Panc1 (cell line): Measurements from ENCODE around the gene FIGLA. TPM values are rescaled to one million over a fixed set of nuclear protein-coding genes. Genes with fewer than 3 reads are reported as not detected.

Experiments
- ATAC-seq: fragments of 200-7000 bp; cut with Tn5 transposase; 2 replicates; pipeline ENCODE4 v1.9.1; 2020; ENCODE audit warnings: mild to moderate bottlenecking, moderate library complexity
- BruUV-seq: library from RNA; stranded (reverse); fragments of 400-500 nt; replicated peaks from 2 replicates; lab custom pipeline; 2021; lab: Mats Ljungman, UMichigan
- CTCF ChIA-PET: fragments of 300-600 bp; sonication (Branson Sonifier 250); formaldehyde crosslinking; loops from one replicate; lab custom pipeline; 2022; ENCODE audit warnings: antibody characterized with exemption; lab: Charles Lee
- POLR2A ChIA-PET: fragments of 300-600 bp; sonication (Branson Sonifier 250); formaldehyde crosslinking; loops from one replicate; lab custom pipeline; 2022; ENCODE audit warnings: antibody characterized with exemption; lab: Charles Lee
- DNase-seq: peaks from one replicate; pipeline ENCODE4 v3.0.0-alpha.2; 2010; ENCODE audit warnings: low read depth, low spot score
- H3K27ac ChIP-seq: 2 replicates; pipeline ENCODE4 v1.5.1; 2011; ENCODE audit warnings: mild to moderate bottlenecking, low read length, inconsistent platforms
- H3K27me3 ChIP-seq: fragments of 200-500 bp; sonication (Bioruptor generic); 2 replicates; pipeline ENCODE4 v1.6.0; 2014; ENCODE audit warnings: low read length, inconsistent platforms; ENCODE audit not compliant: control insufficient read depth, insufficient read depth
- H3K36me3 ChIP-seq: fragments of 200-500 bp; sonication (Bioruptor generic); 2 replicates; pipeline ENCODE4 v1.5.1; 2014; ENCODE audit warnings: inconsistent platforms, mild to moderate bottlenecking, low read length, moderate library complexity; ENCODE audit not compliant: control insufficient read depth, insufficient read depth
- H3K4me1 ChIP-seq: 2 replicates; pipeline ENCODE4 v1.5.1; 2011; ENCODE audit warnings: inconsistent platforms, mild to moderate bottlenecking, low read length, moderate library complexity; ENCODE audit not compliant: control insufficient read depth, insufficient read depth
- H3K4me3 ChIP-seq, 2 experiments: 2 replicates each; pipeline ENCODE4 v1.5.1; 2011 to 2012; ENCODE audit warnings: low read depth in 2 of 2, low read length in 2 of 2, mild to moderate bottlenecking in 2 of 2, inconsistent platforms in 1 of 2, moderate library complexity in 1 of 2
- H3K9me3 ChIP-seq: fragments of 200-500 bp; sonication (Bioruptor generic); 2 replicates; pipeline ENCODE4 v1.5.1; 2014; ENCODE audit warnings: low read depth, mild to moderate bottlenecking, inconsistent platforms, low read length, moderate library complexity; ENCODE audit not compliant: control insufficient read depth, insufficient read depth
- CTCF ChIP-seq: fragments of 450-650 bp; IDR thresholded peaks from 2 replicates; pipeline ENCODE4 v1.5.1; 2017; ENCODE audit warnings: mild to moderate bottlenecking
- POLR2AphosphoS5 ChIP-seq: IDR thresholded peaks from 2 replicates; pipeline ENCODE4 v1.6.1; 2012; ENCODE audit warnings: mild to moderate bottlenecking, low read depth, low read length, moderate library complexity
- REST ChIP-seq, 2 experiments: IDR thresholded peaks; 2 replicates each; pipeline ENCODE4 v1.6.1; 2011 to 2012; ENCODE audit warnings: low read depth in 2 of 2, control low read depth in 1 of 2, low read length in 1 of 2, mild to moderate bottlenecking in 1 of 2, moderate library complexity in 1 of 2; ENCODE audit not compliant: insufficient read depth in 1 of 2
- SIN3A ChIP-seq: IDR thresholded peaks from 2 replicates; pipeline ENCODE4 v1.6.1; 2012; ENCODE audit warnings: low read depth, mild to moderate bottlenecking, low read length, moderate library complexity, borderline replicate concordance; ENCODE audit not compliant: insufficient read depth
- TCF7L2 ChIP-seq: IDR thresholded peaks from 2 replicates; pipeline ENCODE4 v1.6.1; 2011; ENCODE audit warnings: mild to moderate bottlenecking, low read depth, low read length, inconsistent platforms
- in situ Hi-C: cut with HindIII; loops from 2 replicates; pipeline ENCODE4 v1.10.0; 2016; ENCODE audit warnings: low sequenced_read_pairs, low pct_unique_long_range_greater_than_20kb
- intact Hi-C: fragments of 100-400 bp; cut with micrococcal nuclease; formaldehyde crosslinking; loops from one replicate; pipeline ENCODE4 v1.10.0; 2022; ENCODE audit not compliant: unreplicated experiment
- total RNA-seq: library from RNA; stranded (reverse); gene quantifications from one replicate; pipeline ENCODE4 v1.2.1, GENCODE V29; 2021; ENCODE audit not compliant: unreplicated experiment

FIGLA gene
- total RNA-seq, 1 experiment from 2014 or later: not detected

GRCh38 chr2:70834106-70834505 is 43.7 kb upstream of the FIGLA start:
- intact Hi-C loops: no loop called here
- BruUV-seq: no TSS peak
- Histone ChIP-seq H3K4me1 (no peaks in the 10 kb centered on the region), H3K27ac (no peak overlapping the region), H3K9me3 (no peaks in the 10 kb centered on the region), H3K4me3 (no peak overlapping the region), H3K36me3 (no peaks in the 10 kb centered on the region), H3K27me3 (peaks cover 2% of the 10 kb centered on the region; the same call in 1 of the 2 replicates)
- in situ Hi-C loops: no loop called here
- TF ChIP-seq CTCF (no peak), SIN3A (no peak), POLR2AphosphoS5 (no peak), TCF7L2 (no peak), REST (IDR thresholded peaks at IDR 0.05; ENCODE audit: insufficient read depth in 1 of 2, low read depth in 2 of 2, low read length in 1 of 2) (no peak)
- CTCF ChIA-PET: no interaction called here
- DNase-seq (no peak), ATAC-seq (no peak)
- POLR2A ChIA-PET: no interaction called here

- no peaks in the 10 kb centered on the region for H3K9me3 ChIP-seq
- no peaks in the 10 kb centered on the region for H3K4me1 ChIP-seq
- intact Hi-C loops (no loop called here), in situ Hi-C loops (no loop called here)
- DNase-seq: no peak
- no peak overlapping the region for H3K4me3 ChIP-seq
- H3K36me3 ChIP-seq: no peaks in the 10 kb centered on the region
- H3K27ac ChIP-seq: no peak overlapping the region
- peaks cover 2% of the 10 kb centered on the region; the same call in 1 of the 2 replicates for H3K27me3 ChIP-seq
- POLR2A ChIA-PET: no interaction called here
- BruUV-seq: no TSS peak
- CTCF ChIA-PET: no interaction called here
- TF ChIP-seq REST (IDR thresholded peaks at IDR 0.05; ENCODE audit: insufficient read depth in 1 of 2, low read depth in 2 of 2, low read length in 1 of 2) (no peak), SIN3A (no peak), CTCF (no peak), POLR2AphosphoS5 (no peak), TCF7L2 (no peak)
- ATAC-seq: no peak
These were observed 42.8 kb upstream of the FIGLA start for GRCh38 chr2:70833246-70833645.
